Mucosa of gallbladder (tissue), 1 donor: ENCODE measurements around the gene GRM1. TPM values are rescaled to one million over a fixed set of nuclear protein-coding genes. Genes with fewer than 3 reads are reported as not detected.

Experiments
- DNase-seq: peaks from one replicate; pipeline ENCODE4 v3.0.0-alpha.2; 2020; ENCODE audit warnings: low spot score
- total RNA-seq: library from RNA; stranded (reverse); gene quantifications from one replicate; pipeline ENCODE4 v1.2.1, GENCODE V29; 2021
- donor health status: DM: no; HTN: no; CAD: no.

The GRM1 gene
- total RNA-seq, 1 donor from 2014 or later, result not detected

- no peak for DNase-seq
Measured at GRCh38 chr6:146456886-146457285, 428.0 kb downstream of the GRM1 start.

GRCh38 chr6:146460941-146461340, 432.1 kb downstream of the GRM1 start:
- DNase-seq, result no peak

GRCh38 chr6:146470091-146470770, 441.4 kb downstream of the GRM1 start:
- no peak for DNase-seq

- DNase-seq, result no peak
Measured at GRCh38 chr6:146472918-146473317, 444.1 kb downstream of the GRM1 start.

- no peak for DNase-seq
Measured at GRCh38 chr6:146481527-146481926, 452.7 kb downstream of the GRM1 start.

- no peak for DNase-seq
Measured at GRCh38 chr6:146484411-146484810, 455.5 kb downstream of the GRM1 start.

Other genes starting within 250 kb of the GRM1 start
- gene FBXO30, start 214.3 kb upstream of the GRM1 start, total RNA-seq, result 13.9 TPM
- gene SHPRH, start 64.7 kb upstream of the GRM1 start, total RNA-seq, result 17.1 TPM